HG03378 (cell line): ENCODE data around the gene MTSS2.

Experiments
- ATAC-seq: cut with Tn5 transposase; IDR thresholded peaks from one replicate; pipeline ENCODE4 v1.9.1; 2021; ENCODE audit warnings: mild to moderate bottlenecking, moderate library complexity; ENCODE audit not compliant: unreplicated experiment

The MTSS2 gene

GRCh38 chr16:70685938-70686375, at the start of gene MTSS2:
MTSS2 (minus strand) TSS chr16:70686053; CDS start chr16:70685791, 262 bp downstream.
- ATAC-seq = no peak

GRCh38 chr16:70735141-70735979, 49.5 kb upstream of the MTSS2 start:
- no peak for ATAC-seq

GRCh38 chr16:70734522-70735095, 48.8 kb upstream of the MTSS2 start:
- ATAC-seq = no peak

GRCh38 chr16:70730944-70731343, 45.1 kb upstream of the MTSS2 start:
- no peak for ATAC-seq

GRCh38 chr16:70730031-70730430, 44.2 kb upstream of the MTSS2 start:
- no peak for ATAC-seq

- ATAC-seq = no peak
Measured at GRCh38 chr16:70729292-70729691, 43.4 kb upstream of the MTSS2 start.

GRCh38 chr16:70728150-70728549, 42.3 kb upstream of the MTSS2 start:
- no peak for ATAC-seq

- ATAC-seq = no peak
Measured at GRCh38 chr16:70726892-70727361, 41.1 kb upstream of the MTSS2 start.

GRCh38 chr16:70725912-70726828, 40.3 kb upstream of the MTSS2 start:
- ATAC-seq = no peak

- ATAC-seq = no peak
Measured at GRCh38 chr16:70725024-70725911, 39.4 kb upstream of the MTSS2 start.

GRCh38 chr16:70724146-70725023, 38.5 kb upstream of the MTSS2 start:
- ATAC-seq = no peak

GRCh38 chr16:70723740-70724145, 37.9 kb upstream of the MTSS2 start:
- no peak for ATAC-seq

- no peak for ATAC-seq
Measured at GRCh38 chr16:70721202-70721963, 35.5 kb upstream of the MTSS2 start.

- no peak for ATAC-seq
Measured at GRCh38 chr16:70720425-70721201, 34.8 kb upstream of the MTSS2 start.

- ATAC-seq = no peak
Measured at GRCh38 chr16:70717065-70717464, 31.2 kb upstream of the MTSS2 start.

GRCh38 chr16:70715860-70716357, 30.1 kb upstream of the MTSS2 start:
- no peak for ATAC-seq

GRCh38 chr16:70715055-70715858, 29.4 kb upstream of the MTSS2 start:
- no peak for ATAC-seq
